B cell (primary cell): ENCODE measurements around the gene GMPR2.

Experiments
- CTCF ChIP-seq: fragments of 200-600 bp; IDR thresholded peaks from one replicate; pipeline ENCODE4 v1.8.0; 2022; ENCODE audit warnings: antibody characterized with exemption, mild to moderate bottlenecking
- EZH2 ChIP-seq: IDR thresholded peaks from 2 replicates; pipeline ENCODE4 v1.6.1; 2012; ENCODE audit warnings: borderline replicate concordance, low read depth, mild to moderate bottlenecking, moderate library complexity, low read length; ENCODE audit not compliant: insufficient read depth, poor library complexity, severe bottlenecking

GRCh38 chr14:24280797-24281460 is 48.2 kb downstream of the GMPR2 start:
- TF ChIP-seq EZH2, result no peak
- TF ChIP-seq CTCF, result no peak
